Psoas muscle (tissue), 8 donors: ENCODE results near the gene XDH. TPM values are rescaled to one million over a fixed set of nuclear protein-coding genes. Genes with fewer than 3 reads are reported as not detected.

Source experiments
- ATAC-seq, 4 donors: fragments of 200-7000 bp; cut with Tn5 transposase; one replicate each; pipeline ENCODE4 v1.9.1; 2020; ENCODE audit warnings: moderate library complexity in 3 of 4, mild to moderate bottlenecking in 2 of 4
- DNase-seq, 2 donors: peaks; one replicate each; pipeline ENCODE4 v3.0.0-alpha.2; 2020
- H3K27ac ChIP-seq: fragments of 200-600 bp; one replicate; pipeline ENCODE4 v1.8.0; 2022
- H3K27me3 ChIP-seq, 3 donors: fragments of 200-600 bp in 1 of 3; one replicate each; pipeline versions ENCODE4 v1.6.1 to v1.8.0; 2013 to 2022; ENCODE audit warnings: low read length in 2 of 3, mild to moderate bottlenecking in 2 of 3, moderate library complexity in 1 of 3; ENCODE audit not compliant: insufficient read depth in 3 of 3
- H3K36me3 ChIP-seq, 2 donors: fragments of 200-600 bp in 1 of 2; one replicate each; pipeline versions ENCODE4 v1.6.1 to v1.8.0; 2013 to 2022; ENCODE audit warnings: low read depth in 1 of 2, mild to moderate bottlenecking in 1 of 2, moderate library complexity in 1 of 2; ENCODE audit not compliant: insufficient read depth in 1 of 2
- H3K4me1 ChIP-seq: fragments of 200-600 bp; one replicate; pipeline ENCODE4 v1.8.0; 2022
- H3K4me3 ChIP-seq: fragments of 200-600 bp; one replicate; pipeline ENCODE4 v1.8.0; 2022; ENCODE audit warnings: mild to moderate bottlenecking
- H3K9me3 ChIP-seq: fragments of 200-600 bp; one replicate; pipeline ENCODE4 v1.8.0; 2022
- WGBS, 3 donors: extraction: QIAGEN DNeasy Blood & Tissue Kit; methylation state at CpG; one replicate each; pipeline versions ENCODE4 v1.1.6 to v1.1.7; 2013; 5-methylcytosine and 5-hydroxymethylcytosine counted together
- intact Hi-C, 2 donors: fragments of 100-400 bp; cut with DNase I; formaldehyde crosslinking; loops; one replicate each; pipeline versions ENCODE4 v1.11.0 to v1.14.2; 2022
- polyA plus RNA-seq, 3 donors: library from polyadenylated mRNA; stranded (reverse); fragments of 200-250 nt; gene quantifications; one replicate each; pipeline ENCODE4 v1.2.3, GENCODE V29; 2013
- total RNA-seq, 4 donors: library from RNA; stranded (reverse); fragmentation: NEBNext Ultra II Directional in 2 of 4; extraction: Animal tissue kit (Norgen Biotek cat#: 25700) in 2 of 4; gene quantifications; one replicate each; pipeline versions ENCODE4 v1.2.1 to v1.2.4, GENCODE V29; 2021 to 2023
- TF ChIP-seq, protein P1 (sequence below): fragments of 200-600 bp; IDR thresholded peaks from one replicate; pipeline ENCODE4 v1.8.0; 2022; ENCODE audit warnings: antibody characterized with exemption
- donor health status: healthy with polysubstance abuse.
- donor health status: DM: no; HTN: no; CAD: no; lungs with moderate emphysema.
- donor health status: Bipolar disorder and iron deficiency.
- donor health status: healthy.
- donor health status: DM: yes; HTN: yes; CAD: no.
- donor health status: DM: no; HTN: no; CAD: no.
- donor health status: DM: no; HTN: no; CAD: no.
- donor health status: DM: yes; HTN: yes; CAD: no.

XDH gene
- total and polyA plus RNA-seq, 7 donors: 0.03 to 1.5 (median 0.09) TPM; not detected in 1

- Histone ChIP-seq H3K36me3 (no peaks in the 10 kb centered on the region), H3K9me3 (no peaks in the 10 kb centered on the region), H3K4me1 (peaks cover 1% of the 10 kb centered on the region), H3K27ac (no peak overlapping the region), H3K4me3 (no peak overlapping the region), H3K27me3 (no peaks in the 10 kb centered on the region)
- 42 to 95% (median 74%) methylated on average over 3 of the region's 3 CpGs for WGBS, 3 donors
- TF ChIP-seq, protein P1, sequence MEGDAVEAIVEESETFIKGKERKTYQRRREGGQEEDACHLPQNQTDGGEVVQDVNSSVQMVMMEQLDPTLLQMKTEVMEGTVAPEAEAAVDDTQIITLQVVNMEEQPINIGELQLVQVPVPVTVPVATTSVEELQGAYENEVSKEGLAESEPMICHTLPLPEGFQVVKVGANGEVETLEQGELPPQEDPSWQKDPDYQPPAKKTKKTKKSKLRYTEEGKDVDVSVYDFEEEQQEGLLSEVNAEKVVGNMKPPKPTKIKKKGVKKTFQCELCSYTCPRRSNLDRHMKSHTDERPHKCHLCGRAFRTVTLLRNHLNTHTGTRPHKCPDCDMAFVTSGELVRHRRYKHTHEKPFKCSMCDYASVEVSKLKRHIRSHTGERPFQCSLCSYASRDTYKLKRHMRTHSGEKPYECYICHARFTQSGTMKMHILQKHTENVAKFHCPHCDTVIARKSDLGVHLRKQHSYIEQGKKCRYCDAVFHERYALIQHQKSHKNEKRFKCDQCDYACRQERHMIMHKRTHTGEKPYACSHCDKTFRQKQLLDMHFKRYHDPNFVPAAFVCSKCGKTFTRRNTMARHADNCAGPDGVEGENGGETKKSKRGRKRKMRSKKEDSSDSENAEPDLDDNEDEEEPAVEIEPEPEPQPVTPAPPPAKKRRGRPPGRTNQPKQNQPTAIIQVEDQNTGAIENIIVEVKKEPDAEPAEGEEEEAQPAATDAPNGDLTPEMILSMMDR: no peak
- no peak for DNase-seq
- intact Hi-C loops: no loop called here
- ATAC-seq: no peak
Observed at GRCh38 chr2:31317396-31317795, 97.1 kb downstream of the XDH start.

GRCh38 chr2:31314761-31315160, 99.8 kb downstream of the XDH start:
- Histone ChIP-seq H3K27ac (no peak overlapping the region), H3K4me3 (no peak overlapping the region), H3K36me3 (no peaks in the 10 kb centered on the region), H3K9me3 (no peaks in the 10 kb centered on the region), H3K4me1 (no peaks in the 10 kb centered on the region), H3K27me3 (peaks cover 0 to 1% (median 0%) of the 10 kb centered on the region in 3 donors)
- ATAC-seq: no peak
- WGBS, 3 donors: 79 to 85% (median 82%) methylated on average over 2 of the region's 2 CpGs
- intact Hi-C loops: no loop called here
- TF ChIP-seq, protein P1: no peak
- no peak for DNase-seq

- TF ChIP-seq, protein P1: no peak
- Histone ChIP-seq H3K36me3 (no peaks in the 10 kb centered on the region), H3K4me1 (no peaks in the 10 kb centered on the region), H3K27me3 (peaks cover 0 to 1% (median 0%) of the 10 kb centered on the region in 3 donors), H3K4me3 (no peak overlapping the region), H3K9me3 (no peaks in the 10 kb centered on the region), H3K27ac (no peak overlapping the region)
- 84 to 91% (median 90%) methylated on average over 3 of the region's 3 CpGs for WGBS, 3 donors
- intact Hi-C loops: no loop called here
- ATAC-seq (no peak), DNase-seq (no peak)
Observed at GRCh38 chr2:31312898-31313297, 101.6 kb downstream of the XDH start.

- no peaks in the 10 kb centered on the region for H3K36me3 ChIP-seq
- 77 to 83% (median 78%) methylated on average over 2 of the region's 2 CpGs for WGBS, 3 donors
Observed at GRCh38 chr2:31304816-31305215, 109.7 kb downstream of the XDH start.

More at GRCh38 chr2:31304816-31305215, 109.7 kb downstream of the XDH start:
- DNase-seq: no peak
- TF ChIP-seq, protein P1: no peak
- intact Hi-C loops: no loop called here
- no peaks in the 10 kb centered on the region for H3K9me3 ChIP-seq
- H3K4me3 ChIP-seq: no peak overlapping the region
- H3K27ac ChIP-seq: no peak overlapping the region
- no peaks in the 10 kb centered on the region for H3K4me1 ChIP-seq
- no peak for ATAC-seq
- no peaks in the 10 kb centered on the region for H3K27me3 ChIP-seq
